GM19043 (cell line): Measurements from ENCODE around the gene SLC22A14.
"Not testable (repeated sequence)": the region's sequence is repeated elsewhere in the genome, so short reads cannot be mapped to it uniquely, and the experiment has no call there.

Source experiments
- ATAC-seq: cut with Tn5 transposase; IDR thresholded peaks from one replicate; pipeline ENCODE4 v1.9.1; 2021; ENCODE audit warnings: low read depth; ENCODE audit not compliant: unreplicated experiment

Gene SLC22A14

GRCh38 chr3:38281895-38282686, at the start of gene SLC22A14:
SLC22A14 (plus strand) TSS chr3:38282294; CDS start chr3:38306027, 23,733 bp downstream.
- no peak for ATAC-seq

GRCh38 chr3:38232701-38233100, 49.4 kb upstream of the SLC22A14 start:
- no peak for ATAC-seq

GRCh38 chr3:38235466-38235865, 46.6 kb upstream of the SLC22A14 start:
- no peak for ATAC-seq

GRCh38 chr3:38238416-38239008, 43.6 kb upstream of the SLC22A14 start:
- no peak for ATAC-seq

- ATAC-seq: not testable (repeated sequence)
Observed at GRCh38 chr3:38242812-38243211, 39.3 kb upstream of the SLC22A14 start.

GRCh38 chr3:38245930-38246329, 36.2 kb upstream of the SLC22A14 start:
- ATAC-seq: no peak

- ATAC-seq: no peak
Observed at GRCh38 chr3:38247366-38248035, 34.6 kb upstream of the SLC22A14 start.

GRCh38 chr3:38250198-38250597, 31.9 kb upstream of the SLC22A14 start:
- ATAC-seq: no peak

- ATAC-seq: no peak
Observed at GRCh38 chr3:38251197-38251596, 30.9 kb upstream of the SLC22A14 start.

- ATAC-seq: no peak
Observed at GRCh38 chr3:38253704-38254103, 28.4 kb upstream of the SLC22A14 start.

GRCh38 chr3:38254872-38255271, 27.2 kb upstream of the SLC22A14 start:
- ATAC-seq: no peak

GRCh38 chr3:38255627-38256026, 26.5 kb upstream of the SLC22A14 start:
- ATAC-seq: no peak

GRCh38 chr3:38257583-38257982, 24.5 kb upstream of the SLC22A14 start:
- ATAC-seq: no peak

GRCh38 chr3:38260474-38260873, 21.6 kb upstream of the SLC22A14 start:
- no peak for ATAC-seq

- ATAC-seq: no peak
Observed at GRCh38 chr3:38264353-38264771, 17.7 kb upstream of the SLC22A14 start.

- no peak for ATAC-seq
Observed at GRCh38 chr3:38264779-38265178, 17.3 kb upstream of the SLC22A14 start.

- ATAC-seq: no peak
Observed at GRCh38 chr3:38265604-38266307, 16.3 kb upstream of the SLC22A14 start, which contains the start of gene SLC22A13. SLC22A13 (plus strand) TSS chr3:38265812; CDS start chr3:38265861, 49 bp downstream.

- ATAC-seq: no peak
Observed at GRCh38 chr3:38266810-38267209, 15.3 kb upstream of the SLC22A14 start.

GRCh38 chr3:38267662-38268061, 14.4 kb upstream of the SLC22A14 start:
- no peak for ATAC-seq

GRCh38 chr3:38268087-38268486, 14.0 kb upstream of the SLC22A14 start:
- no peak for ATAC-seq

- no peak for ATAC-seq
Observed at GRCh38 chr3:38268522-38268921, 13.6 kb upstream of the SLC22A14 start.
